B cell (primary cell): Measurements from ENCODE around the gene FGF18.

ENCODE experiments used
- CTCF ChIP-seq: fragments of 200-600 bp; IDR thresholded peaks from one replicate; pipeline ENCODE4 v1.8.0; 2022; ENCODE audit warnings: antibody characterized with exemption, mild to moderate bottlenecking
- EZH2 ChIP-seq: IDR thresholded peaks from 2 replicates; pipeline ENCODE4 v1.6.1; 2012; ENCODE audit warnings: borderline replicate concordance, low read depth, mild to moderate bottlenecking, moderate library complexity, low read length; ENCODE audit not compliant: insufficient read depth, poor library complexity, severe bottlenecking

GRCh38 chr5:171395042-171395441 lies 24.4 kb upstream of the FGF18 start:
- TF ChIP-seq CTCF (no peak), EZH2 (no peak)
